Brain pericyte (primary cell): ENCODE data around the gene MDH1B.

Source experiments
- DNase-seq: peaks from one replicate; pipeline ENCODE4 v3.0.0-alpha.2; 2012; ENCODE audit warnings: low read depth, low spot score

Gene MDH1B

GRCh38 chr2:206693399-206694137 lies 71.6 kb downstream of the MDH1B start:
- peak; percentile 5 for DNase-seq

GRCh38 chr2:206692971-206693370 lies 72.2 kb downstream of the MDH1B start:
- no peak for DNase-seq

GRCh38 chr2:206688990-206689389 lies 76.1 kb downstream of the MDH1B start:
- no peak for DNase-seq

- no peak for DNase-seq
These were observed 76.7 kb downstream of the MDH1B start for GRCh38 chr2:206688453-206688852.
